Stimulated activated CD8-positive, alpha-beta memory T cell treated with anti-CD3 and anti-CD28 coated beads, Interleukin-12 subunit alpha, Interleukin-12 subunit beta, amount 100 ng/mL, for 1 hour (primary cell): ENCODE measurements around the gene ANKRD1.
"Not testable (repeated sequence)": the region's sequence is repeated elsewhere in the genome, so short reads cannot be mapped to it uniquely, and the experiment has no call there.

Experiments used
- DNase-seq: peaks from one replicate; pipeline ENCODE4 v3.0.0-alpha.2; 2020; ENCODE audit warnings: low read depth

Gene ANKRD1

GRCh38 chr10:90912174-90912573, 8.7 kb downstream of the ANKRD1 start:
- DNase-seq: no peak

- peak; percentile 6 for DNase-seq
These were observed 9.5 kb downstream of the ANKRD1 start for GRCh38 chr10:90911133-90912051.

- DNase-seq: no peak
These were observed 14.3 kb downstream of the ANKRD1 start for GRCh38 chr10:90906596-90906995.

- no peak for DNase-seq
These were observed 15.0 kb downstream of the ANKRD1 start for GRCh38 chr10:90905925-90906324.

- not testable (repeated sequence) for DNase-seq
These were observed 24.0 kb downstream of the ANKRD1 start for GRCh38 chr10:90896916-90897315.

GRCh38 chr10:90893190-90893589, 27.7 kb downstream of the ANKRD1 start:
- DNase-seq: no peak

GRCh38 chr10:90890347-90890746, 30.5 kb downstream of the ANKRD1 start:
- DNase-seq: no peak

GRCh38 chr10:90889636-90890035, 31.3 kb downstream of the ANKRD1 start:
- DNase-seq: no peak

- DNase-seq: no peak
These were observed 32.5 kb downstream of the ANKRD1 start for GRCh38 chr10:90888387-90888786.

GRCh38 chr10:90887555-90887954, 33.3 kb downstream of the ANKRD1 start:
- DNase-seq: no peak

- no peak for DNase-seq
These were observed 35.7 kb downstream of the ANKRD1 start for GRCh38 chr10:90885176-90885575.

GRCh38 chr10:90884431-90884830, 36.5 kb downstream of the ANKRD1 start:
- DNase-seq: no peak

GRCh38 chr10:90880059-90880719, 40.7 kb downstream of the ANKRD1 start:
- DNase-seq: not testable (repeated sequence)

GRCh38 chr10:90879062-90879461, 41.8 kb downstream of the ANKRD1 start:
- no peak for DNase-seq

- DNase-seq: no peak
These were observed 48.3 kb downstream of the ANKRD1 start for GRCh38 chr10:90872648-90873020.

GRCh38 chr10:90871766-90872647, 48.9 kb downstream of the ANKRD1 start, which contains the start of gene RPP30:
Gene RPP30 (plus strand): TSS chr10:90871974. CDS start chr10:90871987, 13 bp downstream.
- peak; percentile 70 for DNase-seq

- DNase-seq: no peak
These were observed 49.6 kb downstream of the ANKRD1 start for GRCh38 chr10:90871279-90871765.

- DNase-seq: no peak
These were observed 54.8 kb downstream of the ANKRD1 start for GRCh38 chr10:90866050-90866598.

GRCh38 chr10:90865401-90865800, 55.5 kb downstream of the ANKRD1 start:
- no peak for DNase-seq

GRCh38 chr10:90862908-90863514, 57.9 kb downstream of the ANKRD1 start:
- no peak for DNase-seq
